B cell (primary cell): Measurements from ENCODE around the gene SFMBT2. TPM values are rescaled to one million over a fixed set of nuclear protein-coding genes. Genes with fewer than 3 reads are reported as not detected.

Experiments
- ATAC-seq: fragments of 200-7000 bp; cut with Tn5 transposase; one replicate; pipeline ENCODE4 v1.10.0; 2021; ENCODE audit warnings: low read depth, mild to moderate bottlenecking, moderate number of reproducible peaks, moderate library complexity
- CTCF ChIA-PET: fragments of 350-600 bp; sonication (Branson Sonifier 250); formaldehyde crosslinking; loops from one replicate; lab custom pipeline; 2021; ENCODE audit warnings: antibody characterized with exemption, inconsistent platforms; lab: Charles Lee
- POLR2A ChIA-PET: fragments of 350-600 bp; sonication (Branson Sonifier 250); formaldehyde crosslinking; loops from one replicate; lab custom pipeline; 2021; ENCODE audit warnings: antibody characterized with exemption; lab: Charles Lee
- DNase-seq: peaks from one replicate; pipeline ENCODE4 v3.0.0; 2013
- H2AFZ ChIP-seq: 2 replicates; pipeline ENCODE4 v1.6.1; 2012; ENCODE audit warnings: mild to moderate bottlenecking, low read depth, low read length; ENCODE audit not compliant: insufficient read depth, poor library complexity, severe bottlenecking
- H3K27ac ChIP-seq, 2 donors: 1 replicate in 1 of 2; 2 replicates in 1 of 2; pipeline ENCODE4 v1.5.1; 2012 to 2013; ENCODE audit warnings: low read length in 2 of 2, mild to moderate bottlenecking in 2 of 2, moderate library complexity in 1 of 2
- H3K27me3 ChIP-seq, 4 experiments: fragments of 200-600 bp in 1 of 4; sonication (generic) in 1 of 4; replicated peaks in 1 of 4; 1 replicate in 2 of 4; 2 replicates in 2 of 4; pipeline versions ENCODE4 v1.6.1 to v1.7.0; 2013 to 2016; ENCODE audit warnings: low read length in 3 of 4, mild to moderate bottlenecking in 2 of 4, mixed read lengths in 1 of 4, moderate library complexity in 1 of 4; ENCODE audit not compliant: insufficient read depth in 4 of 4, control insufficient read depth in 3 of 4; ENCODE audit errors: control extremely low read depth in 1 of 4
- H3K36me3 ChIP-seq, 2 experiments: replicated peaks in 1 of 2; 1 replicate in 1 of 2; 2 replicates in 1 of 2; pipeline versions ENCODE4 v1.6.1 to v1.7.1; 2013; ENCODE audit warnings: low read length in 1 of 2; ENCODE audit not compliant: insufficient read depth in 2 of 2, control insufficient read depth in 1 of 2; ENCODE audit errors: control extremely low read depth in 1 of 2, extremely low read depth in 1 of 2
- H3K4me1 ChIP-seq, 2 donors: fragments of 200-600 bp in 1 of 2; sonication (generic) in 1 of 2; 1 replicate in 1 of 2; 2 replicates in 1 of 2; pipeline versions ENCODE4 v1.5.1 to v1.6.1; 2013 to 2017; ENCODE audit warnings: low read length in 2 of 2; ENCODE audit not compliant: control insufficient read depth in 2 of 2, insufficient read depth in 2 of 2
- H3K4me2 ChIP-seq: replicated peaks from 2 replicates; pipeline ENCODE3; 2012; ENCODE audit warnings: mild to moderate bottlenecking, low read depth, low read length; ENCODE audit not compliant: poor library complexity, severe bottlenecking
- H3K4me3 ChIP-seq, 5 experiments: fragments of 200-600 bp in 1 of 5; sonication (generic) in 1 of 5; 1 replicate in 3 of 5; 2 replicates in 2 of 5; pipeline versions ENCODE4 v1.5.1 to v1.7.0; 2011 to 2016; ENCODE audit warnings: low read length in 4 of 5, mild to moderate bottlenecking in 4 of 5, low read depth in 2 of 5, control low read depth in 1 of 5, moderate library complexity in 1 of 5; ENCODE audit not compliant: insufficient read depth in 1 of 5; ENCODE audit errors: control extremely low read depth in 1 of 5, extremely low read depth in 1 of 5
- H3K79me2 ChIP-seq: fragments of 200-600 bp; sonication (generic); one replicate; pipeline ENCODE4 v1.6.0; 2016; ENCODE audit warnings: low read length; ENCODE audit not compliant: control insufficient read depth, insufficient read depth
- H3K9ac ChIP-seq: fragments of 200-600 bp; sonication (generic); 2 replicates; pipeline ENCODE4 v1.6.1; 2017; ENCODE audit warnings: mild to moderate bottlenecking, low read length, moderate library complexity
- H3K9me3 ChIP-seq, 3 donors: one replicate each; pipeline versions ENCODE4 v1.6.1 to v1.7.1; 2013; ENCODE audit warnings: low read length in 2 of 3; ENCODE audit not compliant: control insufficient read depth in 2 of 3, insufficient read depth in 1 of 3; ENCODE audit errors: control extremely low read depth in 1 of 3
- H4K20me1 ChIP-seq: 2 replicates; pipeline ENCODE4 v1.6.0; 2012; ENCODE audit warnings: mild to moderate bottlenecking, low read length; ENCODE audit not compliant: insufficient read depth, control insufficient read depth, poor library complexity, severe bottlenecking
- H3K27ac Mint-ChIP-seq: one replicate; pipeline ENCODE4 v1.8.0; 2021; ENCODE audit warnings: mixed read lengths
- H3K27me3 Mint-ChIP-seq: one replicate; pipeline ENCODE4 v1.8.0; 2021; ENCODE audit warnings: mixed read lengths
- H3K4me1 Mint-ChIP-seq: one replicate; pipeline ENCODE4 v1.8.0; 2021; ENCODE audit warnings: mixed read lengths
- H3K4me3 Mint-ChIP-seq: one replicate; pipeline ENCODE4 v1.8.0; 2021; ENCODE audit warnings: mixed read lengths
- H3K9me3 Mint-ChIP-seq: one replicate; pipeline ENCODE4 v1.8.0; 2022; ENCODE audit warnings: mixed read lengths; ENCODE audit not compliant: insufficient read depth
- CTCF ChIP-seq: fragments of 200-600 bp; IDR thresholded peaks from one replicate; pipeline ENCODE4 v1.8.0; 2022; ENCODE audit warnings: antibody characterized with exemption, mild to moderate bottlenecking
- EZH2 ChIP-seq: IDR thresholded peaks from 2 replicates; pipeline ENCODE4 v1.6.1; 2012; ENCODE audit warnings: borderline replicate concordance, low read depth, mild to moderate bottlenecking, moderate library complexity, low read length; ENCODE audit not compliant: insufficient read depth, poor library complexity, severe bottlenecking
- WGBS: methylation state at CpG from one replicate; pipeline ENCODE4 v1.1.5; 2013; ENCODE audit warnings: missing lambda C conversion rate; ENCODE audit not compliant: insufficient coverage; 5-methylcytosine and 5-hydroxymethylcytosine counted together
- intact Hi-C: fragments of 100-400 bp; cut with micrococcal nuclease; formaldehyde crosslinking; loops from one replicate; pipeline ENCODE4 v1.10.0; 2022
- polyA plus RNA-seq: library from polyadenylated mRNA; depleted of rRNA; stranded (reverse); fragments of >200 nt; gene quantifications from 2 replicates; pipeline ENCODE4 v1.2.3, GENCODE V29; 2012
- total RNA-seq, 2 donors: library from RNA; stranded (reverse); fragments of 120-200 nt in 1 of 2; gene quantifications; 1 replicate in 1 of 2; 2 replicates in 1 of 2; pipeline versions ENCODE4 v1.2.3 to v1.2.4, GENCODE V29; 2013 to 2022

Gene SFMBT2
- total and polyA plus RNA-seq, 2 donors (not counting 1 experiment from before 2014, with no cell fraction given): 2.3 to 24.0 TPM

- Histone ChIP-seq H3K4me3 (no peak overlapping the region), H3K27ac (no peak overlapping the region), H3K9ac (no peak overlapping the region), H4K20me1 (no peaks in the 10 kb centered on the region), H3K36me3 (peaks cover 2 to 4% of the 10 kb centered on the region in 2 experiments), H3K4me1 (no peaks in the 10 kb centered on the region), H3K4me2 (no peak overlapping the region), H3K79me2 (no peaks in the 10 kb centered on the region), H2AFZ (no peak overlapping the region), H3K27me3 (no peaks in the 10 kb centered on the region), H3K9me3 (no peaks in the 10 kb centered on the region)
- TF ChIP-seq CTCF: no peak
- TF ChIP-seq EZH2: no peak
- Mint-ChIP-seq H3K4me1 (no peaks in the 10 kb centered on the region), H3K27me3 (no peaks in the 10 kb centered on the region), H3K9me3 (no peaks in the 10 kb centered on the region), H3K4me3 (no peak overlapping the region), H3K27ac (no peak overlapping the region)
- no peak for ATAC-seq
- no peak for DNase-seq
- intact Hi-C loops: no loop called here
- ChIA-PET CTCF (no interaction called here), POLR2A (no interaction called here)
- WGBS: no CpG with 5 or more reads among the region's 1 CpG
Measured at GRCh38 chr10:7205656-7206055, 205.2 kb downstream of the SFMBT2 start.

- no peak overlapping the region for H3K4me2 ChIP-seq
- WGBS: no CpG with 5 or more reads among the region's 4 CpGs
- DNase-seq (no peak), ATAC-seq (no peak)
- H3K36me3 ChIP-seq: peaks cover 2 to 9% of the 10 kb centered on the region in 2 experiments
- Mint-ChIP-seq H3K4me3 (no peak overlapping the region), H3K4me1 (no peaks in the 10 kb centered on the region), H3K27me3 (no peaks in the 10 kb centered on the region), H3K9me3 (no peaks in the 10 kb centered on the region), H3K27ac (no peak overlapping the region)
- ChIA-PET POLR2A (no interaction called here), CTCF (interaction anchor here (1.0 kb wide), 1 partner anchor 283 kb away, joined by 3 read pairs; no protein-coding TSS in a partner anchor)
- H2AFZ ChIP-seq: no peak overlapping the region
- no peaks in the 10 kb centered on the region for H3K27me3 ChIP-seq
- H4K20me1 ChIP-seq: no peaks in the 10 kb centered on the region
- no peak overlapping the region for H3K9ac ChIP-seq
- no peaks in the 10 kb centered on the region for H3K4me1 ChIP-seq
- H3K27ac ChIP-seq: no peak overlapping the region
- no peaks in the 10 kb centered on the region for H3K9me3 ChIP-seq
- intact Hi-C loops: no loop called here
- TF ChIP-seq EZH2 (no peak), CTCF (no peak)
- no peaks in the 10 kb centered on the region for H3K79me2 ChIP-seq
- H3K4me3 ChIP-seq: no peak overlapping the region
Measured at GRCh38 chr10:7202793-7203355, 208.0 kb downstream of the SFMBT2 start.
